H9 (cell line): ENCODE measurements around the gene SSRP1. TPM values are rescaled to one million over a fixed set of nuclear protein-coding genes. Genes with fewer than 3 reads are reported as not detected.

Source experiments
- DNase-seq: peaks from one replicate; pipeline ENCODE4 v3.0.0-alpha.2; 2017
- H2AFZ ChIP-seq: one replicate; pipeline ENCODE4 v1.6.1; 2013; ENCODE audit warnings: mild to moderate bottlenecking, low read length, control low read depth, moderate library complexity
- H2AK5ac ChIP-seq: 2 replicates; pipeline ENCODE4 v1.6.1; 2013; ENCODE audit warnings: low read length, control low read depth, mixed read lengths; ENCODE audit not compliant: insufficient read length
- H2BK120ac ChIP-seq: one replicate; pipeline ENCODE4 v1.6.1; 2013; ENCODE audit warnings: low read depth, mild to moderate bottlenecking, low read length, control low read depth, inconsistent platforms; ENCODE audit not compliant: poor library complexity, severe bottlenecking
- H2BK12ac ChIP-seq: 2 replicates; pipeline ENCODE4 v1.6.1; 2013; ENCODE audit warnings: low read length, control low read depth, mixed read lengths, low read depth; ENCODE audit not compliant: insufficient read length
- H2BK15ac ChIP-seq: 2 replicates; pipeline ENCODE4 v1.6.1; 2013; ENCODE audit warnings: low read depth, low read length, control low read depth
- H2BK20ac ChIP-seq: one replicate; pipeline ENCODE4 v1.6.1; 2013; ENCODE audit warnings: low read depth, mild to moderate bottlenecking, low read length, control low read depth, inconsistent platforms; ENCODE audit not compliant: poor library complexity, severe bottlenecking
- H2BK5ac ChIP-seq: 2 replicates; pipeline ENCODE4 v1.6.1; 2013; ENCODE audit warnings: low read length, control low read depth, mixed read lengths; ENCODE audit not compliant: insufficient read length
- H3K14ac ChIP-seq: 2 replicates; pipeline ENCODE4 v1.6.1; 2013; ENCODE audit warnings: low read length, control low read depth; ENCODE audit not compliant: insufficient read depth
- H3K18ac ChIP-seq: 2 replicates; pipeline ENCODE4 v1.6.1; 2013; ENCODE audit warnings: low read depth, mild to moderate bottlenecking, mixed read lengths, low read length, control low read depth; ENCODE audit not compliant: insufficient read length
- H3K23ac ChIP-seq: 2 replicates; pipeline ENCODE4 v1.6.1; 2013; ENCODE audit warnings: low read length, control low read depth, mixed read lengths, low read depth; ENCODE audit not compliant: insufficient read length
- H3K23me2 ChIP-seq: 2 replicates; pipeline ENCODE4 v1.6.1; 2013; ENCODE audit warnings: low read depth, mild to moderate bottlenecking, mixed read lengths, low read length, control low read depth; ENCODE audit not compliant: insufficient read length, poor library complexity, severe bottlenecking
- H3K27ac ChIP-seq: 2 replicates; pipeline ENCODE4 v1.5.1; 2013; ENCODE audit warnings: low read length, control low read depth, mixed read lengths, low read depth; ENCODE audit not compliant: insufficient read length
- H3K27me3 ChIP-seq: 2 replicates; pipeline ENCODE4 v1.6.1; 2013; ENCODE audit warnings: low read length, control low read depth, inconsistent platforms; ENCODE audit not compliant: insufficient read depth
- H3K4ac ChIP-seq: 2 replicates; pipeline ENCODE4 v1.6.1; 2013; ENCODE audit warnings: low read depth, mild to moderate bottlenecking, control low read depth, inconsistent platforms, low read length, moderate library complexity
- H3K4me1 ChIP-seq: 2 replicates; pipeline ENCODE4 v1.6.1; 2013; ENCODE audit warnings: low read length, control low read depth, inconsistent platforms; ENCODE audit not compliant: insufficient read depth
- H3K4me2 ChIP-seq: 2 replicates; pipeline ENCODE4 v1.6.1; 2013; ENCODE audit warnings: low read length, control low read depth, mixed read lengths; ENCODE audit not compliant: insufficient read length, insufficient read depth
- H3K56ac ChIP-seq: 2 replicates; pipeline ENCODE4 v1.6.1; 2013; ENCODE audit warnings: low read depth, mild to moderate bottlenecking, mixed read lengths, low read length, control low read depth; ENCODE audit not compliant: insufficient read length
- H3K79me1 ChIP-seq: 2 replicates; pipeline ENCODE4 v1.6.1; 2013; ENCODE audit warnings: low read depth, mild to moderate bottlenecking, moderate library complexity, low read length, control low read depth, inconsistent platforms; ENCODE audit not compliant: insufficient read depth, poor library complexity, severe bottlenecking
- H3K79me2 ChIP-seq: 2 replicates; pipeline ENCODE4 v1.6.1; 2013; ENCODE audit warnings: low read length, control low read depth, inconsistent platforms; ENCODE audit not compliant: insufficient read depth
- H3K9ac ChIP-seq: 2 replicates; pipeline ENCODE4 v1.6.1; 2013; ENCODE audit warnings: low read length, control low read depth, mixed read lengths; ENCODE audit not compliant: insufficient read length; ENCODE audit errors: extremely low read depth
- H3K9me3 ChIP-seq: one replicate; pipeline ENCODE4 v1.6.1; 2013; ENCODE audit warnings: low read depth, low read length, inconsistent platforms; ENCODE audit not compliant: control insufficient read depth
- H3T11ph ChIP-seq: one replicate; pipeline ENCODE4 v1.6.1; 2013; ENCODE audit warnings: mild to moderate bottlenecking, low read length, control low read depth, inconsistent platforms
- H4K20me1 ChIP-seq: one replicate; pipeline ENCODE4 v1.6.1; 2013; ENCODE audit not compliant: control insufficient read depth, insufficient read length, insufficient read depth
- H4K5ac ChIP-seq: 2 replicates; pipeline ENCODE4 v1.6.1; 2013; ENCODE audit warnings: low read depth, mild to moderate bottlenecking, mixed read lengths, low read length, control low read depth; ENCODE audit not compliant: insufficient read length
- H4K8ac ChIP-seq: replicated peaks from 2 replicates; pipeline ENCODE4 v1.6.1; 2013; ENCODE audit warnings: low read length, control low read depth, mixed read lengths, low read depth; ENCODE audit not compliant: insufficient read length
- H4K91ac ChIP-seq: 2 replicates; pipeline ENCODE4 v1.6.1; 2013; ENCODE audit warnings: low read depth, mild to moderate bottlenecking, moderate library complexity, mixed read lengths, low read length, control low read depth; ENCODE audit not compliant: insufficient read length
- H3K27ac Mint-ChIP-seq, 3 experiments: 2 replicates in 2 of 3; 3 replicates in 1 of 3; pipeline ENCODE4 v1.8.0; 2020 to 2021; ENCODE audit warnings: mixed read lengths in 3 of 3, mild to moderate bottlenecking in 1 of 3, moderate library complexity in 1 of 3
- H3K27me3 Mint-ChIP-seq: 2 replicates; pipeline ENCODE4 v1.8.0; 2021; ENCODE audit warnings: low read depth, mild to moderate bottlenecking, moderate library complexity, mixed read lengths
- H3K36me3 Mint-ChIP-seq, 3 experiments: 2 replicates in 2 of 3; 3 replicates in 1 of 3; pipeline ENCODE4 v1.8.0; 2020 to 2021; ENCODE audit warnings: low read depth in 3 of 3, mixed read lengths in 3 of 3; ENCODE audit not compliant: insufficient read depth in 1 of 3
- H3K4me1 Mint-ChIP-seq, 2 experiments: 2 replicates each; pipeline ENCODE4 v1.8.0; 2020; ENCODE audit warnings: mixed read lengths in 2 of 2
- H3K4me3 Mint-ChIP-seq, 2 experiments: 2 replicates in 1 of 2; 3 replicates in 1 of 2; pipeline ENCODE4 v1.8.0; 2020 to 2021; ENCODE audit warnings: mild to moderate bottlenecking in 2 of 2, mixed read lengths in 2 of 2, moderate library complexity in 1 of 2
- H3K9me3 Mint-ChIP-seq, 2 experiments: 2 replicates in 1 of 2; 3 replicates in 1 of 2; pipeline ENCODE4 v1.8.0; 2020; ENCODE audit warnings: mild to moderate bottlenecking in 2 of 2, mixed read lengths in 2 of 2, moderate library complexity in 1 of 2
- WGBS: extraction: QIAGEN DNeasy Blood & Tissue Kit; methylation state at CpG from one replicate; pipeline ENCODE4 v1.1.7; 2013; ENCODE audit warnings: missing lambda C conversion rate, low lambda C conversion rate, mixed read lengths; ENCODE audit not compliant: insufficient read length; ENCODE audit errors: extremely low coverage; 5-methylcytosine and 5-hydroxymethylcytosine counted together
- total RNA-seq: library from RNA; stranded (reverse); gene quantifications from 2 replicates; pipeline ENCODE4 v1.2.1, GENCODE V29; 2021
- TF ChIP-seq, protein P1 (sequence below): fragments of 200-600 bp; sonication (generic); conservative IDR thresholded peaks from 3 replicates; pipeline ENCODE4 v1.8.0; 2021; ENCODE audit warnings: antibody characterized with exemption, mild to moderate bottlenecking

The SSRP1 gene
- total RNA-seq, 1 experiment from 2014 or later: 202 TPM

DNA sequence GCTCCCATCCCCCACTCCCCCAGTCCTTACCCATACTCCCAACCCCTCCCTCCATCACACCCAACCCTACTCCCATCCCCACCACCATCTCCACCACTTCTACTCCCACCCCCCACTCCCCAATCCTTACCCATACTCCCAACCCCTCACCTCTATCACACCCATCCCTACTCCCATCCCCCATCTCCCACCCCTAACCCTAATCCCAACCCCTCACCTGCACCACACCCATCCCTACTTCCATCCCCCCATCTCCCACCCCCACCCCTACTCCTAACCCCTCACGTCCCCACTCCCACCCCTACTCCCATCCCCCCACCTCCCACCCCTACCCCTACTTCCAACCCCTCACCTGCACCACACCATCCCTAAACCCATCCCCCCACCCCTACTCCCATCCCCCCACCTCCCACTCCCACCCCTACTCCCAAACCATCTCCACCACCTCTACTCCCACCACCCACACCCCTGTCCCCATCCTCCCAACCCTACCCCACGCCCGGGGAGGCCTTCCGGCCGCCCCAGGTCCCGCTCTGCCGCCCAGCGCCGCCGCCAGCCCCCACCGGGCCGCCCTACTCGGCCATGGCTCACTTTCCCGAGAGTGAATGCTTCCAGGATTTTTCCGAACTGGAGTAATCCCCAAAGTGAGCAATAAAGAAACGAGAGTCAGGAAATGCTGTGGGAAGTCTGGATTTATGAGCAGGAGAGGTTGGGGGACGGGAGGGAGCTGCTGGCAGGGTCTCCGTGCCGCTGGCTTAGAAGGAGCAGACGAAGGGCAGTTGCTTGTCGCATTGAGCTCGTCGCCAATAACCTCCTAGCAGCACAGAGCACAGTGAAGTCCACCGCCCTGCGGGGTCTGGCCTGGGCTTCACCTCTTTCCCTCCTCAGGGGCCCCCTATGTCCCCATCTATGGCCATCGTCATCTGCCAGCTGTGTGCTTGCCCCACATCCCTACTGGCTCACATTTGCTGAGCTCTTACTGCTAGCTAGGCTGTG, 40.7 kb upstream of the SSRP1 start:
- DNase-seq: no peak
- H3K27me3 Mint-ChIP-seq: peaks cover 52% of the 10 kb centered on the region
- H3K27me3 ChIP-seq: no peaks in the 10 kb centered on the region; the same call in 1 of the 2 replicates

More for the DNA sequence above, 40.7 kb upstream of the SSRP1 start:
- Histone ChIP-seq H3K4me1 (no peaks in the 10 kb centered on the region; the same call in 1 of the 2 replicates), H3K14ac (no peak overlapping the region), H4K8ac (no peak overlapping the region), H2AFZ (no peak overlapping the region), H4K91ac (no peak overlapping the region), H3K79me1 (no peaks in the 10 kb centered on the region), H3K23ac (no peak overlapping the region), H3T11ph (no peak overlapping the region), H3K4me2 (peak overlapping the region; percentile 35), H3K9me3 (no peaks in the 10 kb centered on the region), H3K18ac (no peak overlapping the region), H2BK20ac (no peak overlapping the region), H2BK15ac (no peak overlapping the region), H4K5ac (no peak overlapping the region), H2AK5ac (no peak overlapping the region), H3K79me2 (no peaks in the 10 kb centered on the region), H3K56ac (no peak overlapping the region), H3K4ac (no peak overlapping the region), H2BK120ac (no peak overlapping the region), H3K27ac (no peak overlapping the region), H3K9ac (no peak overlapping the region), H2BK5ac (no peak overlapping the region), H2BK12ac (no peak overlapping the region), H3K23me2 (no peaks in the 10 kb centered on the region), H4K20me1 (no peaks in the 10 kb centered on the region)
- Mint-ChIP-seq H3K36me3 (no peaks in the 10 kb centered on the region), H3K4me3 (peak overlapping the region; percentile 13 to 71; a peak in 4 of 5 replicates), H3K9me3 (no peaks in the 10 kb centered on the region), H3K27ac (no peak overlapping the region), H3K4me1 (peaks cover 3 to 15% of the 10 kb centered on the region in 2 experiments)
- TF ChIP-seq, protein P1, sequence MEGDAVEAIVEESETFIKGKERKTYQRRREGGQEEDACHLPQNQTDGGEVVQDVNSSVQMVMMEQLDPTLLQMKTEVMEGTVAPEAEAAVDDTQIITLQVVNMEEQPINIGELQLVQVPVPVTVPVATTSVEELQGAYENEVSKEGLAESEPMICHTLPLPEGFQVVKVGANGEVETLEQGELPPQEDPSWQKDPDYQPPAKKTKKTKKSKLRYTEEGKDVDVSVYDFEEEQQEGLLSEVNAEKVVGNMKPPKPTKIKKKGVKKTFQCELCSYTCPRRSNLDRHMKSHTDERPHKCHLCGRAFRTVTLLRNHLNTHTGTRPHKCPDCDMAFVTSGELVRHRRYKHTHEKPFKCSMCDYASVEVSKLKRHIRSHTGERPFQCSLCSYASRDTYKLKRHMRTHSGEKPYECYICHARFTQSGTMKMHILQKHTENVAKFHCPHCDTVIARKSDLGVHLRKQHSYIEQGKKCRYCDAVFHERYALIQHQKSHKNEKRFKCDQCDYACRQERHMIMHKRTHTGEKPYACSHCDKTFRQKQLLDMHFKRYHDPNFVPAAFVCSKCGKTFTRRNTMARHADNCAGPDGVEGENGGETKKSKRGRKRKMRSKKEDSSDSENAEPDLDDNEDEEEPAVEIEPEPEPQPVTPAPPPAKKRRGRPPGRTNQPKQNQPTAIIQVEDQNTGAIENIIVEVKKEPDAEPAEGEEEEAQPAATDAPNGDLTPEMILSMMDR: no peak
- no CpG with 5 or more reads among the region's 26 CpGs for WGBS
